ENCODE data around the gene CPTP.

The CPTP gene

GRCh38 chr1:1285611-1286311 lies 38.8 kb upstream of the CPTP start:
- Histone ChIP-seq H3K9me3 (ENCODE audit: low read length) (no peaks in the 10 kb centered on the region), H3K4me3 (ENCODE audit: low read length) (no peak overlapping the region), H2AFZ (ENCODE audit: low read depth, low read length) (no peak overlapping the region), H3K4me1 (ENCODE audit: insufficient read depth, low read length) (no peaks in the 10 kb centered on the region), H3K27me3 (ENCODE audit: insufficient read depth, low read length) (no peaks in the 10 kb centered on the region), H3K36me3 (ENCODE audit: insufficient read depth, low read length) (no peaks in the 10 kb centered on the region)

GRCh38 chr1:1286313-1287261 lies 38.0 kb upstream of the CPTP start:
- H3K27me3 ChIP-seq (ENCODE audit: insufficient read depth, low read length): no peaks in the 10 kb centered on the region

GRCh38 chr1:1287288-1288110 lies 37.1 kb upstream of the CPTP start:
- no peak overlapping the region for H3K4me3 ChIP-seq (ENCODE audit: low read length)
- H2AFZ ChIP-seq (ENCODE audit: low read depth, low read length): no peak overlapping the region
- no peaks in the 10 kb centered on the region for H3K27me3 ChIP-seq (ENCODE audit: insufficient read depth, low read length)
- no peaks in the 10 kb centered on the region for H3K9me3 ChIP-seq (ENCODE audit: low read length)
- H3K4me1 ChIP-seq (ENCODE audit: insufficient read depth, low read length): no peaks in the 10 kb centered on the region
- no peaks in the 10 kb centered on the region for H3K36me3 ChIP-seq (ENCODE audit: insufficient read depth, low read length)

More at GRCh38 chr1:1286313-1287261, 38.0 kb upstream of the CPTP start:
- Histone ChIP-seq H3K4me3 (ENCODE audit: low read length) (no peak overlapping the region), H3K9me3 (ENCODE audit: low read length) (no peaks in the 10 kb centered on the region), H3K4me1 (ENCODE audit: insufficient read depth, low read length) (no peaks in the 10 kb centered on the region), H2AFZ (ENCODE audit: low read depth, low read length) (no peak overlapping the region), H3K36me3 (ENCODE audit: insufficient read depth, low read length) (no peaks in the 10 kb centered on the region)

- Histone ChIP-seq H2AFZ (ENCODE audit: low read depth, low read length) (no peak overlapping the region), H3K27me3 (ENCODE audit: insufficient read depth, low read length) (no peaks in the 10 kb centered on the region), H3K36me3 (ENCODE audit: insufficient read depth, low read length) (peaks cover 15% of the 10 kb centered on the region), H3K4me3 (ENCODE audit: low read length) (no peak overlapping the region), H3K4me1 (ENCODE audit: insufficient read depth, low read length) (no peaks in the 10 kb centered on the region), H3K9me3 (ENCODE audit: low read length) (no peaks in the 10 kb centered on the region)
Measured at GRCh38 chr1:1290238-1290731, 34.3 kb upstream of the CPTP start.

- H3K4me1 ChIP-seq (ENCODE audit: insufficient read depth, low read length): no peaks in the 10 kb centered on the region
- H3K9me3 ChIP-seq (ENCODE audit: low read length): no peaks in the 10 kb centered on the region
- no peak overlapping the region for H3K4me3 ChIP-seq (ENCODE audit: low read length)
- no peak overlapping the region for H2AFZ ChIP-seq (ENCODE audit: low read depth, low read length)
- H3K27me3 ChIP-seq (ENCODE audit: insufficient read depth, low read length): no peaks in the 10 kb centered on the region
- H3K36me3 ChIP-seq (ENCODE audit: insufficient read depth, low read length): peaks cover 22% of the 10 kb centered on the region
Measured at GRCh38 chr1:1291023-1291528, 33.5 kb upstream of the CPTP start.

GRCh38 chr1:1291548-1292441 lies 32.8 kb upstream of the CPTP start:
- no peaks in the 10 kb centered on the region for H3K4me1 ChIP-seq (ENCODE audit: insufficient read depth, low read length)
- H3K36me3 ChIP-seq (ENCODE audit: insufficient read depth, low read length): peaks cover 27% of the 10 kb centered on the region
- no peak overlapping the region for H2AFZ ChIP-seq (ENCODE audit: low read depth, low read length)
- no peaks in the 10 kb centered on the region for H3K27me3 ChIP-seq (ENCODE audit: insufficient read depth, low read length)
- H3K9me3 ChIP-seq (ENCODE audit: low read length): no peaks in the 10 kb centered on the region
- H3K4me3 ChIP-seq (ENCODE audit: low read length): no peak overlapping the region

GRCh38 chr1:1292442-1292779 lies 32.2 kb upstream of the CPTP start:
- Histone ChIP-seq H3K9me3 (ENCODE audit: low read length) (no peaks in the 10 kb centered on the region), H3K27me3 (ENCODE audit: insufficient read depth, low read length) (no peaks in the 10 kb centered on the region), H2AFZ (ENCODE audit: low read depth, low read length) (no peak overlapping the region), H3K36me3 (ENCODE audit: insufficient read depth, low read length) (peaks cover 28% of the 10 kb centered on the region), H3K4me1 (ENCODE audit: insufficient read depth, low read length) (no peaks in the 10 kb centered on the region), H3K4me3 (ENCODE audit: low read length) (no peak overlapping the region)

GRCh38 chr1:1292851-1293250 lies 31.8 kb upstream of the CPTP start:
- Histone ChIP-seq H3K4me1 (ENCODE audit: insufficient read depth, low read length) (no peaks in the 10 kb centered on the region), H3K9me3 (ENCODE audit: low read length) (no peaks in the 10 kb centered on the region), H3K27me3 (ENCODE audit: insufficient read depth, low read length) (no peaks in the 10 kb centered on the region), H2AFZ (ENCODE audit: low read depth, low read length) (no peak overlapping the region), H3K4me3 (ENCODE audit: low read length) (no peak overlapping the region), H3K36me3 (ENCODE audit: insufficient read depth, low read length) (peaks cover 32% of the 10 kb centered on the region)

GRCh38 chr1:1293263-1294249 lies 31.0 kb upstream of the CPTP start:
- no peak overlapping the region for H2AFZ ChIP-seq (ENCODE audit: low read depth, low read length)

GRCh38 chr1:1294250-1294890 lies 30.2 kb upstream of the CPTP start:
- Histone ChIP-seq H2AFZ (ENCODE audit: low read depth, low read length) (no peak overlapping the region), H3K9me3 (ENCODE audit: low read length) (no peaks in the 10 kb centered on the region)

More at GRCh38 chr1:1293263-1294249, 31.0 kb upstream of the CPTP start:
- no peak overlapping the region for H3K4me3 ChIP-seq (ENCODE audit: low read length)
- H3K36me3 ChIP-seq (ENCODE audit: insufficient read depth, low read length): peaks cover 35% of the 10 kb centered on the region
- no peaks in the 10 kb centered on the region for H3K9me3 ChIP-seq (ENCODE audit: low read length)
- H3K27me3 ChIP-seq (ENCODE audit: insufficient read depth, low read length): no peaks in the 10 kb centered on the region
- H3K4me1 ChIP-seq (ENCODE audit: insufficient read depth, low read length): peaks cover under 1% of the 10 kb centered on the region

More at GRCh38 chr1:1294250-1294890, 30.2 kb upstream of the CPTP start:
- Histone ChIP-seq H3K36me3 (ENCODE audit: insufficient read depth, low read length) (peaks cover 37% of the 10 kb centered on the region), H3K4me1 (ENCODE audit: insufficient read depth, low read length) (peaks cover 3% of the 10 kb centered on the region), H3K4me3 (ENCODE audit: low read length) (no peak overlapping the region), H3K27me3 (ENCODE audit: insufficient read depth, low read length) (no peaks in the 10 kb centered on the region)
